Measurements from ENCODE around the gene RPL32. TPM values are rescaled to one million over a fixed set of nuclear protein-coding genes. Genes with fewer than 3 reads are reported as not detected.

The RPL32 gene
- total RNA-seq, 1 experiment from 2014 or later, result 1,047 TPM

- no peak for DNase-seq (ENCODE audit: low spot score)
Measured at GRCh38 chr3:12833222-12834161, 7.9 kb downstream of the RPL32 start.

- DNase-seq (ENCODE audit: low spot score), result peak; percentile 10
Measured at GRCh38 chr3:12832350-12833221, 8.8 kb downstream of the RPL32 start.

DNA sequence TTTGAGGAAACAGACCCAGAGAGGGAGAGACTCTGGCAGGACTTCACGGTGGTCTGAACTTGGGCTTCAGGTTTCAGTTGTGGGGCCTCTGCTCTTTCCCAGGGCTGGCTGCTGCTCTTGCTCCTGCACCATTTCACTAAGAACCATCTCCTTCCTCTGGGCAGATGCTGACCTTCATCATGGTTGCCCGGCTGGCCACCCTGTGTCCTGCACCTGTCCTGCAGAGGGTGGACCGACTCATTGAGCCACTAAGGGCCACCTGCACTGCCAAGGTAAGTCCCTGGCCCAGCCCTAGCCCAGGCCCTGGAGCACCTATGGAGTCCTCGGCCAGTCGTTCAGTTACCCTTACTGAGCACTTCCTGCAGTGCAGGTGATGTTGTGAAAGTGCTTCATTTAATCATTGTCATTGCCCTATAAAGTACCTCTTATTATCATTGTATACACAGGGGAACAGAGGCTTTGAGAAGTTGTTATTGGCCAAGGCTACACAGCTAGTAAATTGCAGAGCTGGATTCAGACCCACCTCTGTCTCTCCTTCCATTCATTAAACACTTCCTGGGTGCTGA, 10.0 kb downstream of the RPL32 start:
- no peak for DNase-seq (ENCODE audit: low spot score)

- no peak for DNase-seq (ENCODE audit: low spot score)
Measured at GRCh38 chr3:12830785-12831156, 10.6 kb downstream of the RPL32 start.

GRCh38 chr3:12829886-12830784, 11.2 kb downstream of the RPL32 start:
- DNase-seq (ENCODE audit: low spot score), result no peak

DNA sequence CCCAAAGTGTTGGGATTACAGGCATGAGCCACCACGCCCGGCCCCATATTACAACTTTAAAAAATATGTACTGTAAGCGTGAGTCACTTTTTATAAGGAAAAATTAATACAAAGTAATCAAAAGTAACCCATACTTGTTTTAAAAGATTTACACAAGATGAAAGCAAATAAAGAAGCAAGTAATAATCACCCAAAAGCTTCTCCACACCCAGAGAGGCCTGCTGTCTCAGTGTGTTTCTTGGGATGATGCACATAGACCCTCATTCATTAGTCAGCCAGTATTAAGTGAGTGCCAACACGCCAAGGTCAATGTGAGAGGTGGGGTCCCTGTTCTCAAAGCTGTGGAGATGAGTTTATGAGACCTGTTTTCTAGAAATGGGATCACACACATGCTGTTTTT, 12.0 kb downstream of the RPL32 start:
- DNase-seq (ENCODE audit: low spot score), result no peak

DNA sequence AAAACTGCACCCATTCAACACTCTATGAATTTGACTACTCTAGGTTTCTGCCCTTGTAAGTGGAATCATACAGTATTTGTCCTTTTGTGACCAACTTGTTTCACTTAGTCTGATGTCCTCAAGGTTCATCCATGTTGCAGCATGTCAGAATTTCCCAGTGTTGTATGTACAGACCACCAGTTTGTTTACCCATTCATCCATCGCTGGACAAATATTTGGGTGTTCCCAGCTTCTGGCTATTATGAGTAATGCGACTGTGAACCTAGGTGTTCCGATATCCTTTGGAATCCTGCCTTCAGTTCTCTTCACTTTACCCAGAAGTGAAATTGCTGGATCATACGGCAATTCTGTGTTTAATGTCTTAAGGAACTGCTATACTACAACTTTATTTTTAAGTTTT, 12.6 kb downstream of the RPL32 start:
- no peak for DNase-seq (ENCODE audit: low spot score)

DNA sequence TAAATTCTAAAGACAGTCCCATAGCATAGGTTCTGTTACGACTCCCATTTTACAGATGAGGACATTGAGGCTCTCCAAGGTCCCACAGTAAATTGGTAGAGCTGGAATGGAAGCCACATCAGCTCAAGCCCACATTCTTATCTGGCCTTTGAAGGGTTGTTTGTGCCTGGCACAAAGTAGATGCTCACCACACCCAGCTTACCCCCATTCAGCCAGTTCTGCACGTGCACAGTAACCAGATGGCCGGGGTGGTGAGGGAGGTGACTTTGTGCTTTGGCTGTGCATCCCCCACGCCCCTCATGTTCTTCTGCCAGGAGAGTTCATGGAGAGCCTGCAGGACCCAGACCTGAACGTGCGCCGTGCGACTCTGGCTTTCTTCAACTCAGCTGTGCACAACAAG, 16.2 kb downstream of the RPL32 start:
- DNase-seq (ENCODE audit: low spot score), result no peak

- no peak for DNase-seq (ENCODE audit: low spot score)
Measured at GRCh38 chr3:12824299-12824698, 17.1 kb downstream of the RPL32 start.

GRCh38 chr3:12822725-12823373, 18.5 kb downstream of the RPL32 start:
- peak; percentile 33 for DNase-seq (ENCODE audit: low spot score)

- no peak for DNase-seq (ENCODE audit: low spot score)
Measured at GRCh38 chr3:12818773-12819172, 22.6 kb downstream of the RPL32 start.

- DNase-seq (ENCODE audit: low spot score), result no peak
Measured at GRCh38 chr3:12818273-12818672, 23.1 kb downstream of the RPL32 start.

- no peak for DNase-seq (ENCODE audit: low spot score)
Measured at GRCh38 chr3:12817343-12817710, 24.0 kb downstream of the RPL32 start.

GRCh38 chr3:12816521-12817342, 24.6 kb downstream of the RPL32 start:
- no peak for DNase-seq (ENCODE audit: low spot score)

DNA sequence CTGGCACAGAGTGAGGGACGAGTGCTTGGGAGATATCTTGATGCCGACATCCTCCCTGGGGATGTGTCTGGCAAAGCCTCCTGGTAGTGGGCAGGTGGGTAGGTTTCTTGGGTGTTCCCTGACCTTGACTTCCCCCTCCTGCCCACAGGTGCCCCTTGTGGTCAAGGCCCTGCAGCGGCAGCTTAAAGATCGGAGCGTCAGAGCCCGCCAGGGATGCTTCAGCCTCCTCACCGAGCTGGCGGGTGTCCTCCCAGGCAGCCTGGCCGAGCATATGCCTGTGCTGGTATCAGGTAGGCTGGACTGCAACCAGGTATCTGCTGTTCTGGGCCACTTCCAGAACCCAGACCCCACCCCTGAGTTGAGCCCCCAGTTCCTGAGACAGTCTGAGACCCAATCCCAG, 25.6 kb downstream of the RPL32 start:
- no peak for DNase-seq (ENCODE audit: low spot score)

DNA sequence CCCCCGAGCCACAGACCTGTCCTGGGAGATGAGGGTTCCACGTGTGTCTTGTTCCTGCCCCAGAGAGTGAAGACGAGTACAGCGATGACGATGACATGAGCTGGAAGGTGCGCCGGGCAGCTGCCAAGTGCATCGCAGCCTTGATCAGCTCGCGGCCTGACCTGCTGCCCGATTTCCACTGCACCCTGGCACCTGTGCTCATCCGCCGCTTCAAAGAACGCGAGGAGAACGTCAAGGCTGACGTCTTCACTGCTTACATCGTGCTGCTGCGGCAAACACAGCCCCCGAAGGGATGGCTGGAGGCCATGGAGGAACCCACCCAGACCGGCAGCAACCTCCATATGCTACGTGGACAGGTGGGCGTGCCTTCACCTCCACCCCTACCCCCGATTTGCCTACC, 26.3 kb downstream of the RPL32 start:
- DNase-seq (ENCODE audit: low spot score), result no peak

DNA sequence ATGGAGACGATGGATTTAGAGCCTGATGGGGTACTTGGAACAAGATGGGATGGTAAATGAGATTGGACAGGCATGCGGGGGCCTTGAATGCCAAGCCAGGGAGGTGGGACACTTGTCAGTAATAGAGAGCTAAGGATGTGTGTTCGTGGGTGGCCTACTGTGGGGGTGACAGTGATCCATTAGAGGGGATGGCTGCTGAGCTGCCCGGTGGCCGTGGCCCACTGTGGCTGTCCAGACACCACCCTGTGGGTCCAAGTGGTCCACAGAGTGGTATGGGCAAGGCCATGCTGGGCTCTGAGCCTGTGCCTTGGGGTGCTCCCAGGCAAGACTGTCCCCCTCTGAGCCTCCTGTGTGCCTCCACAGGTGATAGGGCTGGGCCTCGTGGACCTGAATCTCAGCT, 27.4 kb downstream of the RPL32 start:
- DNase-seq (ENCODE audit: low spot score), result no peak

GRCh38 chr3:12812812-12813211, 28.6 kb downstream of the RPL32 start:
- no peak for DNase-seq (ENCODE audit: low spot score)

GRCh38 chr3:12810961-12811360, 30.4 kb downstream of the RPL32 start:
- no peak for DNase-seq (ENCODE audit: low spot score)
